NCI-H69 (cell line): ENCODE results near the gene NRP2.

Experiments
- DNase-seq: peaks from one replicate; lab custom pipeline; 2025; lab: John Stamatoyannopoulos, UW

The NRP2 gene

GRCh38 chr2:205803500-205803899, 121.2 kb downstream of the NRP2 start:
- no peak for DNase-seq

GRCh38 chr2:205805136-205805535, 122.8 kb downstream of the NRP2 start:
- no peak for DNase-seq

GRCh38 chr2:205806143-205806905, 124.0 kb downstream of the NRP2 start:
- no peak for DNase-seq

- DNase-seq, result no peak
These were observed 124.9 kb downstream of the NRP2 start for GRCh38 chr2:205807229-205807628.

- DNase-seq, result no peak
These were observed 125.5 kb downstream of the NRP2 start for GRCh38 chr2:205807758-205808157.

GRCh38 chr2:205808486-205809121, 126.3 kb downstream of the NRP2 start:
- peak; percentile 48 for DNase-seq

- no peak for DNase-seq
These were observed 129.1 kb downstream of the NRP2 start for GRCh38 chr2:205811387-205811786.

GRCh38 chr2:205814039-205814364, 131.7 kb downstream of the NRP2 start:
- peak; percentile 77 for DNase-seq

GRCh38 chr2:205815673-205816072, 133.4 kb downstream of the NRP2 start:
- DNase-seq, result no peak

- no peak for DNase-seq
These were observed 134.0 kb downstream of the NRP2 start for GRCh38 chr2:205816268-205816667.

GRCh38 chr2:205822579-205822978, 140.3 kb downstream of the NRP2 start:
- DNase-seq, result no peak

- no peak for DNase-seq
These were observed 145.6 kb downstream of the NRP2 start for GRCh38 chr2:205827809-205828365.

GRCh38 chr2:205833864-205834263, 151.6 kb downstream of the NRP2 start:
- DNase-seq, result no peak

GRCh38 chr2:205834796-205835195, 152.5 kb downstream of the NRP2 start:
- DNase-seq, result no peak

- no peak for DNase-seq
These were observed 153.0 kb downstream of the NRP2 start for GRCh38 chr2:205835251-205835791.

GRCh38 chr2:205835923-205836322, 153.6 kb downstream of the NRP2 start:
- no peak for DNase-seq

- peak; percentile 85 for DNase-seq
These were observed 154.3 kb downstream of the NRP2 start for GRCh38 chr2:205836477-205837221.

- no peak for DNase-seq
These were observed 155.4 kb downstream of the NRP2 start for GRCh38 chr2:205837663-205838062.

GRCh38 chr2:205845446-205845845, 163.1 kb downstream of the NRP2 start:
- DNase-seq, result no peak
